ENCODE results near the gene MBTD1. TPM values are rescaled to one million over a fixed set of nuclear protein-coding genes. Genes with fewer than 3 reads are reported as not detected.

Gene MBTD1
- total and polyA plus RNA-seq, 10 of the 15 experiments (the other 5 are each of a cell fraction or from before 2014, with no cell fraction given): 1.3 to 16.7 (median 9.5) TPM

DNA sequence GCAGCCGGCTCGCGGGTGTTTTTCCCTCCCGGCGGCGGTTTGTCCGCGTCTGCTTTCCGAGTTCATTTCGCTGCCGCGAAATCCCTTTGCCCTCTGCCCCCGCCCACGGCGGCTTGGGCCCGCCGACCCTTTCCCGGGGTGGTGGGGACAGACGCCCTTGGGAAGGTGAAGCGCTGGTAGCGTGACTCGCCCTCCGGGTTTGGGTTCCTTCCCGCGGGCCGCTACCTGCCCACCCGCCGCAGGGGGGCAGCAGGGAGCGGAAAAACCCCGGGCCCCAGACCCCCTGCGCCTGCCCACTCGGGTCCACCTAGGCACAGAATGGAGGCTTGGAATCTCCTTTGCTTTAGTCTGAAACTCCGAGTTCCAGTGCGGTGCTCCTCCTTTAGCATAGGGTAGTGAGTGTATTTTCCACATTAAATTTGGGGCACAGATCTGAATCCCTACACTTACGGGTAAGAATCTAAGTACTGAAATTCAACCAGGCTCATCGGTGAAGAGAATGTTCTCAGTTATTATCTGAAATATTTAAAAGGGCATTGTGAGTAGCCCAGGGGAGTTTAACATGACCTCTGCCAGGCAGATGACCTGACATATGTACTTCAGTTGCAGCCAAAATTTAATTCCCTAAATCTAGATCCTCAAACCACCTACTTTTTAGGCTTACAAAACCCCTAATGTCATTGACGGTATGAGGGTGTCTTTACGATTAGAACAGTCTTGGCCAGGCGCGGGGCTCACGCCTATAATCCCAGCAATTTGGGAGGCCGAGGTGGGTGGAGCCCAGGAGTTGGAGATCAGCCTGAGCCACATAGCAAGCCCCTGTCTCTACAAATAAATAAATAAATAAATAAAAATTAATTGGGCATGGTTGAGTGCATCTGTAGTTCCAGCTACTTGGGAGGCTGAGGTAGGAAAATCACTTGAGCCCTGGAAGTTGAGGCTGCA lies 92.6 kb downstream of the MBTD1 start (continued):
- no peak for TF ChIP-seq ATF7 (IDR thresholded peaks at IDR 0.05; ENCODE audit: low read depth)
- no peak for TF ChIP-seq TCF7 (IDR thresholded peaks at IDR 0.05; ENCODE audit: borderline replicate concordance)
- TF ChIP-seq GABPA (IDR thresholded peaks at IDR 0.05; ENCODE audit: low read depth): no peak
- TF ChIP-seq IRF4 (IDR thresholded peaks at IDR 0.05; ENCODE audit: low read depth, low read length): no peak
- TF ChIP-seq, protein P1, sequence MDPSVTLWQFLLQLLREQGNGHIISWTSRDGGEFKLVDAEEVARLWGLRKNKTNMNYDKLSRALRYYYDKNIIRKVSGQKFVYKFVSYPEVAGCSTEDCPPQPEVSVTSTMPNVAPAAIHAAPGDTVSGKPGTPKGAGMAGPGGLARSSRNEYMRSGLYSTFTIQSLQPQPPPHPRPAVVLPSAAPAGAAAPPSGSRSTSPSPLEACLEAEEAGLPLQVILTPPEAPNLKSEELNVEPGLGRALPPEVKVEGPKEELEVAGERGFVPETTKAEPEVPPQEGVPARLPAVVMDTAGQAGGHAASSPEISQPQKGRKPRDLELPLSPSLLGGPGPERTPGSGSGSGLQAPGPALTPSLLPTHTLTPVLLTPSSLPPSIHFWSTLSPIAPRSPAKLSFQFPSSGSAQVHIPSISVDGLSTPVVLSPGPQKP (IDR thresholded peaks at IDR 0.05; ENCODE audit: low read depth, low read length): no peak
- no peak for TF ChIP-seq SRF (IDR thresholded peaks at IDR 0.05; ENCODE audit: low read depth in 2 of 2, low read length in 2 of 2)
- peak; percentile 38 for TF ChIP-seq SMC3 (IDR thresholded peaks at IDR 0.05; ENCODE audit: borderline replicate concordance, low read length)
- no peak for TF ChIP-seq ZNF622 (IDR thresholded peaks at IDR 0.05)
- no peak for TF ChIP-seq WRNIP1 (IDR thresholded peaks at IDR 0.05; ENCODE audit: borderline replicate concordance, low read depth, low read length)
- no peak for TF ChIP-seq SREBF2 (IDR thresholded peaks at IDR 0.05; ENCODE audit: low read length)
- no peak for TF ChIP-seq KAT2A (conservative IDR thresholded peaks at IDR 0.05; ENCODE audit: control insufficient read depth, low read depth, low read length)
- TF ChIP-seq SP1 (IDR thresholded peaks at IDR 0.05; ENCODE audit: low read depth, low read length): no peak
- TF ChIP-seq SIN3A (IDR thresholded peaks at IDR 0.05; ENCODE audit: low read depth, low read length): no peak
- TF ChIP-seq CBX3 (IDR thresholded peaks at IDR 0.05; ENCODE audit: borderline replicate concordance, low read depth): no peak
- TF ChIP-seq NFIC (IDR thresholded peaks at IDR 0.05; ENCODE audit: low read depth, low read length): no peak
- TF ChIP-seq, protein P2, sequence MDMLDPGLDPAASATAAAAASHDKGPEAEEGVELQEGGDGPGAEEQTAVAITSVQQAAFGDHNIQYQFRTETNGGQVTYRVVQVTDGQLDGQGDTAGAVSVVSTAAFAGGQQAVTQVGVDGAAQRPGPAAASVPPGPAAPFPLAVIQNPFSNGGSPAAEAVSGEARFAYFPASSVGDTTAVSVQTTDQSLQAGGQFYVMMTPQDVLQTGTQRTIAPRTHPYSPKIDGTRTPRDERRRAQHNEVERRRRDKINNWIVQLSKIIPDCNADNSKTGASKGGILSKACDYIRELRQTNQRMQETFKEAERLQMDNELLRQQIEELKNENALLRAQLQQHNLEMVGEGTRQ (IDR thresholded peaks at IDR 0.05; ENCODE audit: borderline replicate concordance, low read depth, low read length): no peak
- no peak for TF ChIP-seq ZNF24 (IDR thresholded peaks at IDR 0.05)
- TF ChIP-seq STAT3 (IDR thresholded peaks at IDR 0.05; ENCODE audit: low read depth, low read length): no peak
- no peak for TF ChIP-seq ZNF384 (IDR thresholded peaks at IDR 0.05; ENCODE audit: borderline replicate concordance, low read depth, low read length)
- no peak for TF ChIP-seq RBBP5 (conservative IDR thresholded peaks at IDR 0.05)
- no peak for TF ChIP-seq PAX5 (IDR thresholded peaks at IDR 0.05; ENCODE audit: borderline replicate concordance, low read depth, low read length)
- TF ChIP-seq RAD21 (IDR thresholded peaks at IDR 0.05; ENCODE audit: insufficient read depth, low read depth, low read length): peak; percentile 40
- TF ChIP-seq ZBTB4 (CRISPR knock-in tag; IDR thresholded peaks at IDR 0.05): no peak
- TF ChIP-seq, protein P3, sequence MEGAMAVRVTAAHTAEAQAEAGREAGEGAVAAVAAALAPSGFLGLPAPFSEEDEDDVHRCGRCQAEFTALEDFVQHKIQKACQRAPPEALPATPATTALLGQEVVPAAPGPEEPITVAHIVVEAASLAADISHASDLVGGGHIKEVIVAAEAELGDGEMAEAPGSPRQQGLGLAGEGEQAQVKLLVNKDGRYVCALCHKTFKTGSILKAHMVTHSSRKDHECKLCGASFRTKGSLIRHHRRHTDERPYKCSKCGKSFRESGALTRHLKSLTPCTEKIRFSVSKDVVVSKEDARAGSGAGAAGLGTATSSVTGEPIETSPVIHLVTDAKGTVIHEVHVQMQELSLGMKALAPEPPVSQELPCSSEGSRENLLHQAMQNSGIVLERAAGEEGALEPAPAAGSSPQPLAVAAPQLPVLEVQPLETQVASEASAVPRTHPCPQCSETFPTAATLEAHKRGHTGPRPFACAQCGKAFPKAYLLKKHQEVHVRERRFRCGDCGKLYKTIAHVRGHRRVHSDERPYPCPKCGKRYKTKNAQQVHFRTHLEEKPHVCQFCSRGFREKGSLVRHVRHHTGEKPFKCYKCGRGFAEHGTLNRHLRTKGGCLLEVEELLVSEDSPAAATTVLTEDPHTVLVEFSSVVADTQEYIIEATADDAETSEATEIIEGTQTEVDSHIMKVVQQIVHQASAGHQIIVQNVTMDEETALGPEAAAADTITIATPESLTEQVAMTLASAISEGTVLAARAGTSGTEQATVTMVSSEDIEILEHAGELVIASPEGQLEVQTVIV (IDR thresholded peaks at IDR 0.05; ENCODE audit: borderline replicate concordance, partially characterized antibody): no peak

Data from GM12878 (cell line).